Measurements from ENCODE around the gene ADCY2.

- TF ChIP-seq, protein P1, sequence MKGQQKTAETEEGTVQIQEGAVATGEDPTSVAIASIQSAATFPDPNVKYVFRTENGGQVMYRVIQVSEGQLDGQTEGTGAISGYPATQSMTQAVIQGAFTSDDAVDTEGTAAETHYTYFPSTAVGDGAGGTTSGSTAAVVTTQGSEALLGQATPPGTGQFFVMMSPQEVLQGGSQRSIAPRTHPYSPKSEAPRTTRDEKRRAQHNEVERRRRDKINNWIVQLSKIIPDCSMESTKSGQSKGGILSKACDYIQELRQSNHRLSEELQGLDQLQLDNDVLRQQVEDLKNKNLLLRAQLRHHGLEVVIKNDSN (IDR thresholded peaks at IDR 0.05; ENCODE audit: borderline replicate concordance, low read depth): no peak
- TF ChIP-seq EP300 (IDR thresholded peaks at IDR 0.05; ENCODE audit: borderline replicate concordance in 1 of 2, low read depth in 1 of 2, low read length in 1 of 2): no peak
These were observed 462.1 kb downstream of the ADCY2 start for GRCh38 chr5:7857926-7858632.

All from SK-N-SH (cell line).